Type B pancreatic cell (in vitro differentiated cells): ENCODE results near the gene POTEC. TPM values are rescaled to one million over a fixed set of nuclear protein-coding genes. Genes with fewer than 3 reads are reported as not detected.
"Not testable (repeated sequence)": the region's sequence is repeated elsewhere in the genome, so short reads cannot be mapped to it uniquely, and the experiment has no call there.

Source experiments
- DNase-seq: peaks from one replicate; pipeline ENCODE4 v3.0.0; 2021; ENCODE audit warnings: mixed read lengths; ENCODE audit not compliant: unreplicated experiment; ENCODE audit errors: extremely low spot score
- H3K27ac Mint-ChIP-seq: 2 replicates; pipeline ENCODE4 v1.8.0; 2021; ENCODE audit warnings: mild to moderate bottlenecking, mixed read lengths
- H3K27me3 Mint-ChIP-seq: 2 replicates; pipeline ENCODE4 v1.8.0; 2021; ENCODE audit warnings: mixed read lengths
- H3K36me3 Mint-ChIP-seq: 2 replicates; pipeline ENCODE4 v1.8.0; 2021; ENCODE audit warnings: mixed read lengths
- H3K4me1 Mint-ChIP-seq: one replicate; pipeline ENCODE4 v1.8.0; 2021; ENCODE audit warnings: mixed read lengths; ENCODE audit not compliant: unreplicated experiment
- H3K4me3 Mint-ChIP-seq: 2 replicates; pipeline ENCODE4 v1.8.0; 2021; ENCODE audit warnings: mild to moderate bottlenecking, mixed read lengths
- H3K9me3 Mint-ChIP-seq: 2 replicates; pipeline ENCODE4 v1.8.0; 2021; ENCODE audit warnings: mixed read lengths
- long read RNA-seq: library from polyadenylated mRNA; unstranded; transcript quantifications from one replicate; pipeline ENCODE4 v2.0.0, GENCODE V29; 2020
- total RNA-seq: library from RNA; stranded (reverse); gene quantifications from 2 replicates; pipeline ENCODE4 v1.2.1, GENCODE V29; 2021; ENCODE audit warnings: low replicate concordance
- TF ChIP-seq, protein P1 (sequence below): fragments of 200-600 bp; sonication (generic); conservative IDR thresholded peaks from 2 replicates; pipeline ENCODE4 v1.5.0; 2021; ENCODE audit warnings: antibody characterized with exemption, mild to moderate bottlenecking

POTEC gene
- not detected in 2 replicates for total RNA-seq
- long read RNA-seq: 0 reads

DNA sequence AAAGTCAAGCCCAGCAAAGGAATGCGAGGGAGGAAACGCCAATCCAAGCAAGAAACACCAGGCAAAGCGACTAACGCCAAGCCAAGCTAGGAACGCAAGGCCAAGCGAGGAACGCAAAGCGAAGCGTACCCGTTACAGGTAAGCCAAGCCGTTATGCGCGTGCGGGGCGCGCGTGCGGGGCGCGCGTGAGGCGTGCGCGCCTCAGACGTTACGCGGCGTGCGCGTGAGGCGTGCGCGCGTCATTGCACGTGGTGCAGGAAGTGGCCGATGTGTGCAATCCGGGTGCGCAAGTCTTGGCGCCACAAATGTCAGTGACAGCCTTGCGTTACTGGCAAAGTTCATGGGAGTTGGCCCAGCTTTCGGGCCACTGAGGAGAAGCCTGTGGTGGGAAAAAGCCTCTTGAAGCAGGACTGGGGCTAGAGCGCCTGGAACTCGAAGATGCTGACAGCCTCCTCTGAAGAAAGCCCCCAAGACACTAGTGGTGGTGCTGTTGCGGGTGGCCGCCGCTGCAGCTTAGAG, at the start of gene POTEC:
Gene POTEC (minus strand): TSS at position 155 of the 519 bp plus-strand sequence. CDS start 454 bp downstream, outside the sequence.
- not testable (repeated sequence) for H3K27me3 Mint-ChIP-seq, DNase-seq, H3K36me3 Mint-ChIP-seq, H3K4me1 Mint-ChIP-seq, H3K27ac Mint-ChIP-seq, H3K9me3 Mint-ChIP-seq, H3K4me3 Mint-ChIP-seq

DNA sequence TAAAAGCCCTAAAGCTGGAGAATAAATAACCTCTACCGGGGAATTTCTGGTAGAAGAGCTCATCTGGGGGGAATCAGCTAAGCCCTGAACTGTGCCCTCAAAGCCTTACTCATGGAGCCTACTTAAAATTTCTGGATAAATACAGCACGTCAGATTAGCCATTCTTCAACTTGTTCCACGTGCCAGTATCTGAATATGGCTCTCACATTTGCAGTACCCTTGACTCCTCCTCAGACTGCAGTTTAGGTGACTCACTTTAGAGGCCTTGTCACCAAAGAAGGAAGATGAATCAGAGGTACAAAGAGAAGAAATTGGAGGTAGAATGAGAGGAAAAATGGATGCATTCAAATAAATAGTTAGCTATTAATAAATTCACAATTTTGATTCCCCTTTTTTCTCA, 34.6 kb upstream of the POTEC start:
- no peak overlapping the region for H3K27ac Mint-ChIP-seq
- DNase-seq: no peak
- no peaks in the 10 kb centered on the region for H3K36me3 Mint-ChIP-seq
- H3K9me3 Mint-ChIP-seq: no peaks in the 10 kb centered on the region
- no peaks in the 10 kb centered on the region for H3K4me1 Mint-ChIP-seq
- no peak overlapping the region for H3K4me3 Mint-ChIP-seq
- H3K27me3 Mint-ChIP-seq: no peaks in the 10 kb centered on the region
- TF ChIP-seq, protein P1, sequence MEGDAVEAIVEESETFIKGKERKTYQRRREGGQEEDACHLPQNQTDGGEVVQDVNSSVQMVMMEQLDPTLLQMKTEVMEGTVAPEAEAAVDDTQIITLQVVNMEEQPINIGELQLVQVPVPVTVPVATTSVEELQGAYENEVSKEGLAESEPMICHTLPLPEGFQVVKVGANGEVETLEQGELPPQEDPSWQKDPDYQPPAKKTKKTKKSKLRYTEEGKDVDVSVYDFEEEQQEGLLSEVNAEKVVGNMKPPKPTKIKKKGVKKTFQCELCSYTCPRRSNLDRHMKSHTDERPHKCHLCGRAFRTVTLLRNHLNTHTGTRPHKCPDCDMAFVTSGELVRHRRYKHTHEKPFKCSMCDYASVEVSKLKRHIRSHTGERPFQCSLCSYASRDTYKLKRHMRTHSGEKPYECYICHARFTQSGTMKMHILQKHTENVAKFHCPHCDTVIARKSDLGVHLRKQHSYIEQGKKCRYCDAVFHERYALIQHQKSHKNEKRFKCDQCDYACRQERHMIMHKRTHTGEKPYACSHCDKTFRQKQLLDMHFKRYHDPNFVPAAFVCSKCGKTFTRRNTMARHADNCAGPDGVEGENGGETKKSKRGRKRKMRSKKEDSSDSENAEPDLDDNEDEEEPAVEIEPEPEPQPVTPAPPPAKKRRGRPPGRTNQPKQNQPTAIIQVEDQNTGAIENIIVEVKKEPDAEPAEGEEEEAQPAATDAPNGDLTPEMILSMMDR: no peak

DNA sequence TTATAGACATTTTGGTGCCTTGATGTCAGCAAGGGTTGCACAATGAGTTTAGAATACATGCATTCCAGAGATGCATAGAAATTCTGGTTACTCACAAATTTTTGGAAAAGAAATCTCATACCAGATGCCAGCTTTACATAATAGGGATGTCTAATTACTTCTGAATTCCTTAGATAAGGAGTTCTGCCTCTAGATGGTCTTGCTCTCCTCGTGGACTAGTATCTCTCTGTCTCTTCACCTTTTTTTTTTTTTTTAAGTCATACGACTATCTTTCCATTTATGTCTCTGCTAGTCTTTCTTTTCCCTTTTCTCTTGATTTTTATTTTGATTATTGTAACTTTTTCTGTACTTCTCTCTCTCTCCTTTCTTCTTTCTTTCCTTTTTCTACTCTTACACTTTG, 16.1 kb upstream of the POTEC start:
- H3K36me3 Mint-ChIP-seq, H3K4me1 Mint-ChIP-seq, H3K27ac Mint-ChIP-seq, DNase-seq, H3K27me3 Mint-ChIP-seq, H3K4me3 Mint-ChIP-seq, H3K9me3 Mint-ChIP-seq: not testable (repeated sequence)

DNA sequence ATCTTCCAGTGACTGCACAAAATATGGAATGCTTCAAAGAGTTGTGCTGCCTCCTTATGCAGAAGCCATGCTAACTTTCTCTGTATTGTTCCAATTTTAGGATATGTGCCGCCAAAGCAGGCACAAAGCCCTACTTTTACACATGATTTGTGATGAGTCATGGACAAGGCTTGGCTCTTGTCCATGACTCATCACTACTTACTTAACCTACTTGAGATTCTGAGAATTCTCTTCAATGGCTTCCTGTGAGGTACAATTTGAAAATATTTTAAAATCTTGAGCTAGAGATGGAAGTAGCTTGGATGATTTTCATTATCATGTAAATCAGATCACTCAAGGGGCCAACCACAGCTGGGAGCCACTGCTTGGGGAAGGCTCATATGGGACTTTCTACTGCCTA, 11.7 kb downstream of the POTEC start:
- not testable (repeated sequence) for H3K36me3 Mint-ChIP-seq, H3K27ac Mint-ChIP-seq, DNase-seq, H3K9me3 Mint-ChIP-seq, H3K4me3 Mint-ChIP-seq, H3K4me1 Mint-ChIP-seq, H3K27me3 Mint-ChIP-seq

DNA sequence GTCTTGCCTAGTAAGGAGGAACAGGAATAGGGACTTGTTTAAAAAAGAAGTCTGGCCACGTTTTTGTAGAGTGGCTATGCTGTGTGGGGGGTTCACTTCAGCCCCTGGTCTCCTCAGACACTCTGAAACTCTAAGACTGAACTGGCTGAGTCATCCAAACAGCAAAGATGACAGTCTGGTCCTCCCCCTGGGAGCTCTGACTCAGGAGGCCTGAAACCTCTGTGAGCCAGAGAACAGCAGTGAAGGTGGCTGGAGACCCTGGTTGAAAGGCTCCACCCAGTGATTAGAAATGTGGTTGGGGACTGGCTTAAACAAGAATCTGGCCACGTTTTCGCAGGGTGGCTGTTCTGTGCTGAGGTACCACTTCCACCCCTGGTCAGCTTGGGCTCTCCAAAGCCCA, 32.7 kb downstream of the POTEC start:
- not testable (repeated sequence) for H3K27me3 Mint-ChIP-seq, H3K27ac Mint-ChIP-seq, H3K4me1 Mint-ChIP-seq, H3K36me3 Mint-ChIP-seq, DNase-seq, H3K9me3 Mint-ChIP-seq, H3K4me3 Mint-ChIP-seq

DNA sequence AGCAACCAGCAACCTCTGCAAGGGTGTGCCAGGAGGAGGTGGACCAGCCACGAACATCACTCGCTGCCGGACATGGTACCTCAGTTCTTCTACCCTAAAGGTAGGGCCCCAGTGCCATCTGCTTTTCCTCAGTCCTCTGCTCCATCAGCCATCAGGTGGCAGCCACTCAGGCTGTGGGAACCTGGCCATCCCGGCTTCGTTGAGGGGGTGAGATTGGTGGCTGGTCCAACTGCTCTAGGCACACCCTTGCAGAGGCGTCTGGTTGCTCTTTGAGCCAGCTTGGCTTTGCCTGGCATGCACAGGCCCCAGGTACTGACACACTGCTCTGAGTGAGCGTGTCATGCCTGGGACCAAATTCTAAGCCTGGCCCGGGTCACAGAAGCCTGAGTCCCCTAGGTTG, 39.7 kb downstream of the POTEC start:
- not testable (repeated sequence) for H3K27ac Mint-ChIP-seq, H3K4me3 Mint-ChIP-seq, H3K27me3 Mint-ChIP-seq, H3K9me3 Mint-ChIP-seq, DNase-seq, H3K36me3 Mint-ChIP-seq, H3K4me1 Mint-ChIP-seq

DNA sequence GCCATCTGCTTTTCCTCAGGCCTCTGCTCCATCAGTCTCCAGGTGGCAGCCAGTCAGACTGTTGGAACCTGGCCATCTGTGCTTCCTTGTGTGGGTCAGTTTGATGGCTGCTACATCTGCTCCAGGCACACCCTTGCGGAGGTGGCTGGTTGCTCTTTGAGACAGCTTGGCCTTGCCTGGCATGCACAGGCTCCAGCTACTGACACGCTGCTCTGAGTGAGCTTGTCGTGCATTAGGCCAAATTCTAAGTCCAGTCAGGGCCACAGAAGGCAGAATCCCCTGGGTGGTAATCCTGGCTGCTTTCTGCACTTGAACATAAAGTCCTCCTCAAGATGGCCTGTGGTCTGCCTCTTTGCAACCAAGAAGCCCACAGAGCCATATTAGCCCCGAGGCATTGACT, 41.5 kb downstream of the POTEC start:
- H3K36me3 Mint-ChIP-seq, H3K27ac Mint-ChIP-seq, H3K9me3 Mint-ChIP-seq, H3K27me3 Mint-ChIP-seq, H3K4me1 Mint-ChIP-seq, H3K4me3 Mint-ChIP-seq: not testable (repeated sequence)
- DNase-seq: peak; percentile 54

DNA sequence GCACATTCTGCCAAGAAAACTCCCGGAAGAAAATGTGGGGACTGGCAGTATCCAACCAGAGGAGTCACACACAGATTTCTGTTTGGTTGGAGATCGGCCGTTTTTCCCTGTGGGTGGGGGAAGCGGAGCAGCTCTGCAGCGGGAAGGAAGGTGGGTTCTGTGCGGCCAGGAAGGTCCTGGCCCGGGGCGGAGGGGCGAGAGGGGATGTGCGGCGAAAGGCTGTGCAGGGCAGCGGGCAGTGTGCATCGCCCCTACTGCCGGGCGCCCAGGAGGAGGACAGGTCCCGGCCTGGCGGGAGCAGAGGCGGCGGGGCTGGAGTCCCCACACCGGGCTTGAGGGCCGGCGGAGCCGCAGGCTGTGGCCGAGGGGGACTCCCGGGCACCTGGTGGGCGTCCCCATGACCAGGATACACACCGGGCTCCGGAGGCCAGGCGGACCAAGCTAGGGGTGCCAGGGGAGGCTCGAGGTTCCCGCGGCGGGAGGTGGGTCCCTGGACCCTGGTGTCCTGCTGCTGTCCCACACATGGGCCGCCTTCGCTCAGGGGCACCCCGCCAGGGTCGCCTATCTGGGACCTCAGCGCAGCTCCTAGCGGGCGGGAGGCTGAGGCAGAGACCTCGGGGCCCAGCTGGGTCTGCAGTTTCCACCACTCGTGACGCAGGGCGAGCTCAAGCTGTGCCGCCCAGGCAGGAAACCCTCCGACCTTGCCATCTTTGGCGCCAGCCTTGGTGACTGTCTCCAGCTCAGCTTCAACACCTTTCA, 54.0 kb downstream of the POTEC start:
- peak; percentile 59 for DNase-seq
- H3K9me3 Mint-ChIP-seq, H3K4me1 Mint-ChIP-seq, H3K36me3 Mint-ChIP-seq, H3K27me3 Mint-ChIP-seq, H3K4me3 Mint-ChIP-seq, H3K27ac Mint-ChIP-seq: not testable (repeated sequence)

DNA sequence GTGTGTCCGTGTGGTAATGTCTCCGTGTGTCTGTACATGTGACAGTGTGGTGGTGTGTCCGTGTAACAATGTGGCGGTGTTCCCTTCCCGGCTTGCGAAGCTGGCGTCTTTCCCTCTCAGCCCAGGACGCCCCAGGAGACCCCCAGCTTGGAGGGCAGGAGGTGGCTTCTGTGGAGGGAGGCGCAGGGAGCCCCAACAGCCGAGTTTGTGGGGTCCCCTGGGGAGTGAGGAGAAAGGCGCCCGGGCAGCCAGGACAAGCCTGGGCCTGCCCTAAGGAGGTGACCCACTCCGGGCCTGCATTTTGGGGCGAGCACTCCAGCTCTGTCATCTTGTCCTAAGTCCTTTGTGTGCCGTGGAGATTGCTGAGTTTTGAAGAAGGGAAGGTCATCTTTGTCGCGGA, 54.6 kb downstream of the POTEC start:
- DNase-seq, H3K9me3 Mint-ChIP-seq, H3K4me3 Mint-ChIP-seq, H3K36me3 Mint-ChIP-seq, H3K27ac Mint-ChIP-seq, H3K27me3 Mint-ChIP-seq, H3K4me1 Mint-ChIP-seq: not testable (repeated sequence)

DNA sequence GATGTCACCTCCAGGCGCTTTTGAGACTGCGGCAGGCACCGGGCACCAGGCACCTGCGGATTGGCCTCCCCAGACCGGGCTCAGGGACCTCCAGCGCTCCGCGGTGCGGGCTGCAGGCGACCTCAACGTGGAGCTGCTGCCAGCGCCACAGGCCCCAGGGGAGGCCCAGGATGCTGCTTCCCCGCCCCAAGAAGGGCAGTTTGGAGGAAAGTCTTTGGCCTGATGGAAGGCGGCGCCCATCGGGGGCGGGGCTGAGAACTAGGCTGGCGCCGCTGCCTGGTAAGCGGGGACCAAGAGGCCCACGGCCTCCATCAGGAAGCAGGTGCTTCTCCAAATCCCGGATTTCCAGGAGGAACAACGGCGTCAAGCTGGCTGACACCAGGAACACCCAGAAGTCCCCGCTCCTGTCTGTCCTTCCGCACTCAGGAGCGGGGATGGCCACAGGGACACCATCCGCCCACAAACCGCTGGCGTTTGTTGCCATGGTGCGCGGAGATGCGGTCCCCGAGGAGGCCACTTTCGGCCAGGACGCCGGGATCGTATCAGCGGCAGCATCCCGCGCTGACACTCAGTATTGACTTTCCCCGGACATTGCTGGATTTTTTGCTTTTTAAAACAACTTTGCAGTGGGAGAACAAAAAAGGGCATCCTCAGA, 56.3 kb downstream of the POTEC start:
- not testable (repeated sequence) for H3K27ac Mint-ChIP-seq, DNase-seq, H3K9me3 Mint-ChIP-seq, H3K4me1 Mint-ChIP-seq, H3K4me3 Mint-ChIP-seq, H3K27me3 Mint-ChIP-seq, H3K36me3 Mint-ChIP-seq

DNA sequence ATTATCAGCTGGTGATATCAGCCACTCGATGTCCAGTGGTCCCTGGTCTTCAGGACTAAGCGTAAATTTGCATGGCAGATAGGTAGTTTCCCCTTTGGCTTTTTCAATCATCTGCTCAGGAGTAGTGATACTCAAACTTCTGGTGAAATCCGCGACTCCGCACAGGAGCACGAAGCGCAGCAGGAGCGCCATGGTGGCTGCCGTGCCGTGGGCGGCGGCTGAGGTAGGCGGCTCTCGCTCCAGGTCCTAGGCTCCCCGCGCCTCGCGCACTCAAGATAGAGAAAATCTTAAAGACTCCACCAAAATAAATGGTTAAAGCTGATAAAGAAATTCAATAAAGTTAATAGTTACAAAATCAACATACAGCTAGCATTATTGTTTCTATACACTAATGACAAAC, 64.3 kb downstream of the POTEC start:
- not testable (repeated sequence) for H3K27ac Mint-ChIP-seq, H3K36me3 Mint-ChIP-seq, H3K27me3 Mint-ChIP-seq, DNase-seq, H3K4me3 Mint-ChIP-seq, H3K9me3 Mint-ChIP-seq, H3K4me1 Mint-ChIP-seq

DNA sequence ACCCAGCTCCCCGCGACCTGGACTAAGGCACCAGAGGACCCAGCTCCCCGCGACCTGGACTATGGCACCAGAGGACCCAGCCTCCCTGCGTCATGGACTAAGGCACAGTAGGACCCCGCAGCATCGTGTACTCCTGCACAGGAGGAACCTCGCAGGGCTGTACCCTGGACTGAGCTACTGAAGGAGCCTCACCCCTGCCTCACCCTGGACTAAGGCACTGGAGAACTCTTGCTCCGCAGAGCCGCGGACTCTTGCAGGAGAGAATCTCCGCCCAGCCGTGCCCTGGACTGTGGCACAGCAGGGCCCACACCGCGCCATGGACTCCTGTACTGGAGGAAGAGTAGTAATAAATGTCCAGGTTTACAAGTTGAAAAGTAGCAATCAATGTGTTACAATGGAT, 67.9 kb downstream of the POTEC start:
- H3K4me1 Mint-ChIP-seq, H3K4me3 Mint-ChIP-seq, H3K27me3 Mint-ChIP-seq, H3K27ac Mint-ChIP-seq, DNase-seq, H3K36me3 Mint-ChIP-seq, H3K9me3 Mint-ChIP-seq: not testable (repeated sequence)

DNA sequence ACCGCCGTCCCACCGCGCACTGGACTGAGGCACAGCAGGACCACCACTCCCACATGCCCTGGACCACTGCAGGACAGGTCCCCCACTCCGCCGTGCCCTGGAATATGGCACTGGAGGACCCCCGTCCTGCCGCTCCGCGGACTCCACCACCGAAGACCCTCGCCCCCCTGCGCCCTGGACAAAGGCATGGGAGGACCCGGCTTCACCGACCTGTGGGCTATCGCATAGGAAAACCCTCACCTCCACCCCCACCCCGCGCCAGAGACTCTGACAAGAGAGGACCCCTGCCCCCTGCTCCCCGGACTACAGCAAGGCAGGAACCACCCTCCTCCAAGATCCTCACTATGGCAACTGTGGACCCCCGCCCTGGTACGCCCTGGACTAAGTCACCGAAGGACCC, 68.6 kb downstream of the POTEC start:
- not testable (repeated sequence) for H3K9me3 Mint-ChIP-seq, H3K4me3 Mint-ChIP-seq, DNase-seq, H3K36me3 Mint-ChIP-seq, H3K4me1 Mint-ChIP-seq, H3K27me3 Mint-ChIP-seq, H3K27ac Mint-ChIP-seq
